ENCODE data around the gene CD9.

Gene CD9

DNA sequence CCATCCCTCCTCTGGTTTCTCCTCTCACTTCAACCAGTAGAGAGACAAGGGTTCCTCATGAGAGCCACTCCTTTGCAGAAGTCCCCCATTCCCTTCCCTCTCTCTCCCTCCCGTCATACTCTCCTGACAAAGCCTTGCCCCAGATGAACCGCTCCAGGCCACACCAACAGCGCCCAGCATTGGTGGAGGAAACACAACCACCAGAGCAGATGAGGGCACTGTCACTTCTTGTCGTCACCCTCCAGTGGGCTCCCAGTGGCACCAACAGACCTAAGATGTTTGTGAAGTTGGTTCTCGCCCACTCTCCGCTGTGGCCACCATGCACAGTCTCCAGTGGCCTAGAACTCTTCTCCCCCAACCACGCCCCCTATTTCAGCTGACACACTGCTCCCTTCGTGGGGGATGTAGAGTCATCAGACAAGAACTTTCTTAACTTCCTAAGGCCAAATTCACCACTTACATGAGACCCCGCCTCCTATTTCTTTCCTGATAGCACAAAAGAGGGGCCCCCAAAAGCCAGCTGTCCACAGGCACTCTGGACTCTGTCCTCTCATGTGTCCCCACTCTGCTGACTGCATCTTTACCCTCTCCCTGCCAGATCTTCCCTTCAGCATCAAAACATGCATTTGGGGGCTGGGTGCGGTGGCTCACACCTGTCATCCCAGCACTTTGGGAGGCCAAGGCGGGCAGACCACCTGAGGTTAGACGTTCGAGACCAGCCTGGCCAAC, 81.0 kb downstream of the CD9 start:
- Histone ChIP-seq H3K27ac (ENCODE audit: low read length) (no peak overlapping the region), H3K4me2 (ENCODE audit: insufficient read depth, low read length) (no peak overlapping the region), H3K27me3 (ENCODE audit: insufficient read depth, low read length, poor library complexity) (peaks cover 13% of the 10 kb centered on the region), H3K4me3 (ENCODE audit: low read depth in 1 of 2, low read length in 2 of 2) (no peak overlapping the region), H3K9ac (ENCODE audit: low read depth, low read length) (no peak overlapping the region), H3K9me3 (ENCODE audit: insufficient read depth, low read length, severe bottlenecking) (no peaks in the 10 kb centered on the region), H2AFZ (ENCODE audit: low read depth, low read length) (no peak overlapping the region), H4K20me1 (ENCODE audit: insufficient read depth, low read length) (no peaks in the 10 kb centered on the region), H3K4me1 (ENCODE audit: insufficient read depth, low read length) (peaks cover 9% of the 10 kb centered on the region), H3K79me2 (ENCODE audit: insufficient read depth, low read length) (no peaks in the 10 kb centered on the region), H3K36me3 (ENCODE audit: insufficient read depth, low read length) (no peaks in the 10 kb centered on the region)
- TF ChIP-seq, protein P1, sequence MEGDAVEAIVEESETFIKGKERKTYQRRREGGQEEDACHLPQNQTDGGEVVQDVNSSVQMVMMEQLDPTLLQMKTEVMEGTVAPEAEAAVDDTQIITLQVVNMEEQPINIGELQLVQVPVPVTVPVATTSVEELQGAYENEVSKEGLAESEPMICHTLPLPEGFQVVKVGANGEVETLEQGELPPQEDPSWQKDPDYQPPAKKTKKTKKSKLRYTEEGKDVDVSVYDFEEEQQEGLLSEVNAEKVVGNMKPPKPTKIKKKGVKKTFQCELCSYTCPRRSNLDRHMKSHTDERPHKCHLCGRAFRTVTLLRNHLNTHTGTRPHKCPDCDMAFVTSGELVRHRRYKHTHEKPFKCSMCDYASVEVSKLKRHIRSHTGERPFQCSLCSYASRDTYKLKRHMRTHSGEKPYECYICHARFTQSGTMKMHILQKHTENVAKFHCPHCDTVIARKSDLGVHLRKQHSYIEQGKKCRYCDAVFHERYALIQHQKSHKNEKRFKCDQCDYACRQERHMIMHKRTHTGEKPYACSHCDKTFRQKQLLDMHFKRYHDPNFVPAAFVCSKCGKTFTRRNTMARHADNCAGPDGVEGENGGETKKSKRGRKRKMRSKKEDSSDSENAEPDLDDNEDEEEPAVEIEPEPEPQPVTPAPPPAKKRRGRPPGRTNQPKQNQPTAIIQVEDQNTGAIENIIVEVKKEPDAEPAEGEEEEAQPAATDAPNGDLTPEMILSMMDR (IDR thresholded peaks at IDR 0.05; ENCODE audit: borderline replicate concordance, extremely low read depth, low read length, poor library complexity, severe bottlenecking), result no peak
- TF ChIP-seq EZH2 (IDR thresholded peaks at IDR 0.05; ENCODE audit: borderline replicate concordance, low read depth, low read length, severe bottlenecking), result no peak
- no peak for ATAC-seq (ENCODE audit: insufficient read depth, low read depth)
- no peak for DNase-seq

DNA sequence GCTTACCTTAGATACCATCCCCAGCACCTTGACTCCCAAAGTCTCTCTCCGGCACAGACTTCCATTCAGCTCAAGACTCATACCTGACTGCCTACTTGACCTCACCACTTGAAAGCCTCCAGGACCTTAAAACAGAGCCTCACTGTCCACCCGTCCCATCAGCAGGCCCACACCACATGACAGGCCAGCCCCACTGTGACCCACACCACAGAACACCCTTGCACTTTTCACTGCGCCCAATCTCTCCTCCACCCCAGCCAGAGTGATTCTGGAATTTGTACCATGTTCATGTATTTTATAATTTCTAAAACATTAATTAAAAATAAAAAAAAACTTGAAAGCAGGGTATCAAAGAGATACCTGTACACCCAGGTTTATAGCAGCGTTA, 82.2 kb downstream of the CD9 start:
- no peak overlapping the region for H3K4me2 ChIP-seq (ENCODE audit: insufficient read depth, low read length)
- no peaks in the 10 kb centered on the region for H4K20me1 ChIP-seq (ENCODE audit: insufficient read depth, low read length)
- no peaks in the 10 kb centered on the region for H3K9me3 ChIP-seq (ENCODE audit: insufficient read depth, low read length, severe bottlenecking)
- no peak overlapping the region for H2AFZ ChIP-seq (ENCODE audit: low read depth, low read length)
- no peaks in the 10 kb centered on the region for H3K79me2 ChIP-seq (ENCODE audit: insufficient read depth, low read length)
- peaks cover 9% of the 10 kb centered on the region for H3K4me1 ChIP-seq (ENCODE audit: insufficient read depth, low read length)
- no peak for TF ChIP-seq EZH2 (IDR thresholded peaks at IDR 0.05; ENCODE audit: borderline replicate concordance, low read depth, low read length, severe bottlenecking)
- TF ChIP-seq, protein P1 (IDR thresholded peaks at IDR 0.05; ENCODE audit: borderline replicate concordance, extremely low read depth, low read length, poor library complexity, severe bottlenecking), result no peak
- no peak overlapping the region for H3K9ac ChIP-seq (ENCODE audit: low read depth, low read length)
- H3K27me3 ChIP-seq (ENCODE audit: insufficient read depth, low read length, poor library complexity), result peaks cover 13% of the 10 kb centered on the region
- DNase-seq (no peak), ATAC-seq (ENCODE audit: insufficient read depth, low read depth) (no peak)
- no peak overlapping the region for H3K27ac ChIP-seq (ENCODE audit: low read length)
- no peak overlapping the region for H3K4me3 ChIP-seq (ENCODE audit: low read depth in 1 of 2, low read length in 2 of 2)
- H3K36me3 ChIP-seq (ENCODE audit: insufficient read depth, low read length), result no peaks in the 10 kb centered on the region

DNA sequence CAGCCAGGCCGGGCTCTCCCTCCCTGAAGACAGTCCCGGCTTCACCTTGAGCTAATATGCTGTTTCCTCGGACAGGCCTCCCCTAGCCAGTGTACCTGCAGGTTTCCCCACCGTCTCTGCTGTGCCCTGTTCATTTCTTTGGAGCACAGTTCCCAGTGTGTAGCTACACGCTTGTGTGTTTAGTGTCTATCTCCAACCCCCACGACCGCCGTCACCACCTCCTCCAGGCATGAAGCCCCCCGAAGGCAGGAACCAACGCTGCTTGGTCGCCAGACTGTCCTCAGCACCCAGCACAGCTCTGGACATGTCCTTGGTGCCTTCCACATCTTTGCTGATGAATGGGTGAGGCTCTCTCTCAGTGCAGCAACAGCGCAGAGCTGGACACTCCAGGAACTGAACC, 84.1 kb downstream of the CD9 start:
- no peak overlapping the region for H3K4me2 ChIP-seq (ENCODE audit: insufficient read depth, low read length)
- 0 out of 2 replicates have a peak, but pooled peaks cover under 1% of the 10 kb centered on the region for H3K4me1 ChIP-seq (ENCODE audit: insufficient read depth, low read length)
- no peaks in the 10 kb centered on the region for H3K9me3 ChIP-seq (ENCODE audit: insufficient read depth, low read length, severe bottlenecking)
- no peak overlapping the region for H3K9ac ChIP-seq (ENCODE audit: low read depth, low read length)
- TF ChIP-seq, protein P1 (IDR thresholded peaks at IDR 0.05; ENCODE audit: borderline replicate concordance, extremely low read depth, low read length, poor library complexity, severe bottlenecking), result no peak
- no peak for TF ChIP-seq EZH2 (IDR thresholded peaks at IDR 0.05; ENCODE audit: borderline replicate concordance, low read depth, low read length, severe bottlenecking)
- H3K36me3 ChIP-seq (ENCODE audit: insufficient read depth, low read length), result no peaks in the 10 kb centered on the region
- H2AFZ ChIP-seq (ENCODE audit: low read depth, low read length), result no peak overlapping the region
- H3K79me2 ChIP-seq (ENCODE audit: insufficient read depth, low read length), result no peaks in the 10 kb centered on the region
- ATAC-seq (ENCODE audit: insufficient read depth, low read depth) (no peak), DNase-seq (no peak)
- no peaks in the 10 kb centered on the region for H4K20me1 ChIP-seq (ENCODE audit: insufficient read depth, low read length)
- no peak overlapping the region for H3K4me3 ChIP-seq (ENCODE audit: low read depth in 1 of 2, low read length in 2 of 2)
- peaks cover 8% of the 10 kb centered on the region for H3K27me3 ChIP-seq (ENCODE audit: insufficient read depth, low read length, poor library complexity)
- no peak overlapping the region for H3K27ac ChIP-seq (ENCODE audit: low read length)

All from DND-41 (cell line).